Astrocyte (in vitro differentiated cells and primary cell): ENCODE measurements around the gene ERH. TPM values are rescaled to one million over a fixed set of nuclear protein-coding genes. Genes with fewer than 3 reads are reported as not detected.
A peak's percentile ranks its signal among the peaks of the same experiment; 100 is the strongest.

Experiments used
- DNase-seq: peaks from one replicate; pipeline ENCODE4 v3.0.0-alpha.2; 2010; ENCODE audit warnings: low read depth
- FAIRE-seq: peaks from 2 replicates; lab custom pipeline; 2011; peaks lifted over from hg19 to GRCh38; lab: Jason Lieb, UNC
- H2AFZ ChIP-seq: 2 replicates; pipeline ENCODE4 v1.6.0; 2012; ENCODE audit warnings: low read depth, low read length, inconsistent platforms
- H3K27ac ChIP-seq: 2 replicates; pipeline ENCODE4 v1.5.1; 2011; ENCODE audit warnings: low read depth, low read length, inconsistent platforms
- H3K27me3 ChIP-seq: 2 replicates; pipeline ENCODE4 v1.6.0; 2011; ENCODE audit warnings: low read length, inconsistent platforms; ENCODE audit not compliant: insufficient read depth
- H3K36me3 ChIP-seq: 2 replicates; pipeline ENCODE4 v1.5.1; 2011; ENCODE audit warnings: low read length, inconsistent platforms; ENCODE audit not compliant: insufficient read depth
- H3K4me1 ChIP-seq: 2 replicates; pipeline ENCODE4 v1.5.1; 2011; ENCODE audit warnings: low read length, inconsistent platforms; ENCODE audit not compliant: insufficient read depth
- H3K4me2 ChIP-seq: 2 replicates; pipeline ENCODE4 v1.6.0; 2012; ENCODE audit warnings: low read length, inconsistent platforms
- H3K4me3 ChIP-seq: 2 replicates; pipeline ENCODE4 v1.5.1; 2011; ENCODE audit warnings: low read depth, mild to moderate bottlenecking, low read length, inconsistent platforms; ENCODE audit not compliant: insufficient read depth
- H3K79me2 ChIP-seq: 2 replicates; pipeline ENCODE4 v1.6.0; 2012; ENCODE audit warnings: mild to moderate bottlenecking, low read length, inconsistent platforms; ENCODE audit not compliant: insufficient read depth
- H3K9ac ChIP-seq: 2 replicates; pipeline ENCODE4 v1.6.0; 2012; ENCODE audit warnings: mild to moderate bottlenecking, low read length, inconsistent platforms
- H3K9me3 ChIP-seq: 2 replicates; pipeline ENCODE4 v1.5.1; 2012; ENCODE audit warnings: low read depth, mild to moderate bottlenecking, low read length, inconsistent platforms; ENCODE audit not compliant: insufficient read depth
- H4K20me1 ChIP-seq: 2 replicates; pipeline ENCODE4 v1.6.0; 2012; ENCODE audit warnings: low read length, inconsistent platforms; ENCODE audit not compliant: insufficient read depth
- H3K27ac Mint-ChIP-seq: one replicate; pipeline ENCODE4 v1.8.0; 2021; ENCODE audit warnings: mild to moderate bottlenecking, mixed read lengths; ENCODE audit not compliant: unreplicated experiment
- H3K27me3 Mint-ChIP-seq: one replicate; pipeline ENCODE4 v1.8.0; 2021; ENCODE audit warnings: low read depth, mixed read lengths; ENCODE audit not compliant: unreplicated experiment
- H3K36me3 Mint-ChIP-seq: one replicate; pipeline ENCODE4 v1.8.0; 2021; ENCODE audit warnings: low read depth, mixed read lengths; ENCODE audit not compliant: unreplicated experiment
- H3K4me1 Mint-ChIP-seq: one replicate; pipeline ENCODE4 v1.8.0; 2021; ENCODE audit warnings: low read depth, mixed read lengths; ENCODE audit not compliant: unreplicated experiment
- H3K4me3 Mint-ChIP-seq: one replicate; pipeline ENCODE4 v1.8.0; 2021; ENCODE audit warnings: mild to moderate bottlenecking, moderate library complexity, mixed read lengths; ENCODE audit not compliant: unreplicated experiment
- H3K9me3 Mint-ChIP-seq: one replicate; pipeline ENCODE4 v1.8.0; 2021; ENCODE audit warnings: mild to moderate bottlenecking, mixed read lengths; ENCODE audit not compliant: unreplicated experiment
- CTCF ChIP-seq: IDR thresholded peaks from 2 replicates; pipeline ENCODE4 v1.5.1; 2011; ENCODE audit warnings: low read depth, mild to moderate bottlenecking, inconsistent platforms, low read length, moderate library complexity; ENCODE audit not compliant: insufficient read depth
- EZH2 ChIP-seq: IDR thresholded peaks from 2 replicates; pipeline ENCODE4 v1.6.1; 2012; ENCODE audit warnings: mild to moderate bottlenecking, low read length, inconsistent platforms; ENCODE audit not compliant: insufficient read depth
- total RNA-seq: library from RNA; stranded (reverse); gene quantifications from 2 replicates; pipeline ENCODE4 v1.2.1, GENCODE V29; 2021

Gene ERH
- total RNA-seq, 1 donor from 2014 or later, result 255 TPM

- H3K79me2 ChIP-seq, result peaks cover 99% of the 10 kb centered on the region
- Mint-ChIP-seq H3K36me3 (peaks cover 5% of the 10 kb centered on the region), H3K27ac (no peak overlapping the region), H3K27me3 (no peaks in the 10 kb centered on the region), H3K9me3 (no peaks in the 10 kb centered on the region), H3K4me3 (no peak overlapping the region), H3K4me1 (peaks cover 13% of the 10 kb centered on the region)
- TF ChIP-seq CTCF (no peak), EZH2 (no peak)
- H4K20me1 ChIP-seq, result peaks cover 82% of the 10 kb centered on the region
- no peak for FAIRE-seq
- H3K27ac ChIP-seq, result no peak overlapping the region
- H3K36me3 ChIP-seq, result peaks cover 3% of the 10 kb centered on the region
- peaks cover 20% of the 10 kb centered on the region for H3K4me1 ChIP-seq
- no peak overlapping the region for H3K9ac ChIP-seq
- no peaks in the 10 kb centered on the region for H3K9me3 ChIP-seq
- no peaks in the 10 kb centered on the region for H3K27me3 ChIP-seq
- H3K4me2 ChIP-seq, result no peak overlapping the region
- no peak for DNase-seq
- H3K4me3 ChIP-seq, result no peak overlapping the region
- no peak overlapping the region for H2AFZ ChIP-seq
Measured at GRCh38 chr14:69404883-69405282, 6.8 kb upstream of the ERH start.

GRCh38 chr14:69404478-69404877 lies 6.4 kb upstream of the ERH start:
- Mint-ChIP-seq H3K4me1 (peaks cover 13% of the 10 kb centered on the region), H3K4me3 (no peak overlapping the region), H3K36me3 (peaks cover 5% of the 10 kb centered on the region), H3K9me3 (no peaks in the 10 kb centered on the region), H3K27ac (no peak overlapping the region), H3K27me3 (no peaks in the 10 kb centered on the region)
- Histone ChIP-seq H4K20me1 (peaks cover 82% of the 10 kb centered on the region), H3K4me3 (no peak overlapping the region), H3K9ac (no peak overlapping the region), H3K79me2 (peaks cover 99% of the 10 kb centered on the region), H3K36me3 (peaks cover 3% of the 10 kb centered on the region), H3K4me2 (no peak overlapping the region), H3K4me1 (peaks cover 24% of the 10 kb centered on the region), H3K27ac (no peak overlapping the region), H2AFZ (no peak overlapping the region), H3K27me3 (no peaks in the 10 kb centered on the region), H3K9me3 (no peaks in the 10 kb centered on the region)
- FAIRE-seq (no peak), DNase-seq (no peak)
- TF ChIP-seq CTCF (no peak), EZH2 (no peak)

GRCh38 chr14:69401841-69402240 lies 3.7 kb upstream of the ERH start:
- Mint-ChIP-seq H3K27me3 (no peaks in the 10 kb centered on the region), H3K36me3 (peaks cover 6% of the 10 kb centered on the region), H3K4me1 (peaks cover 13% of the 10 kb centered on the region), H3K27ac (no peak overlapping the region), H3K9me3 (no peaks in the 10 kb centered on the region), H3K4me3 (peak overlapping the region; percentile 94)
- TF ChIP-seq CTCF (no peak), EZH2 (no peak)
- no peaks in the 10 kb centered on the region for H3K9me3 ChIP-seq
- H3K4me1 ChIP-seq, result peaks cover 30% of the 10 kb centered on the region
- H3K4me2 ChIP-seq, result peak overlapping the region; percentile 89
- DNase-seq (no peak), FAIRE-seq (no peak)
- H3K4me3 ChIP-seq, result no peak overlapping the region
- no peaks in the 10 kb centered on the region for H3K27me3 ChIP-seq
- peaks cover 96% of the 10 kb centered on the region for H3K79me2 ChIP-seq
- peaks cover 66% of the 10 kb centered on the region for H4K20me1 ChIP-seq
- H3K27ac ChIP-seq, result no peak overlapping the region
- H3K36me3 ChIP-seq, result peaks cover 3% of the 10 kb centered on the region
- no peak overlapping the region for H2AFZ ChIP-seq
- H3K9ac ChIP-seq, result no peak overlapping the region
